Posterior vena cava (tissue), 2 donors: ENCODE results near the gene MARCHF9. TPM values are rescaled to one million over a fixed set of nuclear protein-coding genes. Genes with fewer than 3 reads are reported as not detected.
"Not testable (repeated sequence)": the region's sequence is repeated elsewhere in the genome, so short reads cannot be mapped to it uniquely, and the experiment has no call there.

Experiments used
- DNase-seq: peaks from one replicate; pipeline ENCODE4 v3.0.0-alpha.2; 2020; ENCODE audit warnings: low spot score
- intact Hi-C, 2 donors: fragments of 100-400 bp; cut with DNase I; formaldehyde crosslinking; loops; one replicate each; pipeline versions ENCODE4 v1.14.1 to v1.14.2; 2022 to 2023
- long read RNA-seq, 2 donors: library from polyadenylated mRNA; unstranded; transcript quantifications; one replicate each; pipeline ENCODE4 v2.0.0, GENCODE V29; 2020 to 2021
- total RNA-seq, 2 donors: library from RNA; stranded (reverse); fragmentation: NEBNext Ultra II Directional; extraction: Animal tissue kit (Norgen Biotek cat#: 25700); gene quantifications; one replicate each; pipeline ENCODE4 v1.2.1, GENCODE V29; 2021
- donor health status: DM: yes; HTN: yes; CAD: no.
- donor health status: DM: yes; HTN: yes; CAD: no.

Gene MARCHF9, protein sequence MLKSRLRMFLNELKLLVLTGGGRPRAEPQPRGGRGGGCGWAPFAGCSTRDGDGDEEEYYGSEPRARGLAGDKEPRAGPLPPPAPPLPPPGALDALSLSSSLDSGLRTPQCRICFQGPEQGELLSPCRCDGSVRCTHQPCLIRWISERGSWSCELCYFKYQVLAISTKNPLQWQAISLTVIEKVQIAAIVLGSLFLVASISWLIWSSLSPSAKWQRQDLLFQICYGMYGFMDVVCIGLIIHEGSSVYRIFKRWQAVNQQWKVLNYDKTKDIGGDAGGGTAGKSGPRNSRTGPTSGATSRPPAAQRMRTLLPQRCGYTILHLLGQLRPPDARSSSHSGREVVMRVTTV
- 1 to 10 TPM; 7.4 to 9.4 TPM for total RNA-seq
- long read RNA-seq, donor 1, partial matches to known transcripts: 0 of 4 reads
- long read RNA-seq, donor 1, other reads (novel, unspliced or antisense): 0 of 4 reads
- long read RNA-seq, donor 2, partial matches to known transcripts: 2 of 5 reads
- long read RNA-seq, donor 2, other reads (novel, unspliced or antisense): 2 of 5 reads

DNA sequence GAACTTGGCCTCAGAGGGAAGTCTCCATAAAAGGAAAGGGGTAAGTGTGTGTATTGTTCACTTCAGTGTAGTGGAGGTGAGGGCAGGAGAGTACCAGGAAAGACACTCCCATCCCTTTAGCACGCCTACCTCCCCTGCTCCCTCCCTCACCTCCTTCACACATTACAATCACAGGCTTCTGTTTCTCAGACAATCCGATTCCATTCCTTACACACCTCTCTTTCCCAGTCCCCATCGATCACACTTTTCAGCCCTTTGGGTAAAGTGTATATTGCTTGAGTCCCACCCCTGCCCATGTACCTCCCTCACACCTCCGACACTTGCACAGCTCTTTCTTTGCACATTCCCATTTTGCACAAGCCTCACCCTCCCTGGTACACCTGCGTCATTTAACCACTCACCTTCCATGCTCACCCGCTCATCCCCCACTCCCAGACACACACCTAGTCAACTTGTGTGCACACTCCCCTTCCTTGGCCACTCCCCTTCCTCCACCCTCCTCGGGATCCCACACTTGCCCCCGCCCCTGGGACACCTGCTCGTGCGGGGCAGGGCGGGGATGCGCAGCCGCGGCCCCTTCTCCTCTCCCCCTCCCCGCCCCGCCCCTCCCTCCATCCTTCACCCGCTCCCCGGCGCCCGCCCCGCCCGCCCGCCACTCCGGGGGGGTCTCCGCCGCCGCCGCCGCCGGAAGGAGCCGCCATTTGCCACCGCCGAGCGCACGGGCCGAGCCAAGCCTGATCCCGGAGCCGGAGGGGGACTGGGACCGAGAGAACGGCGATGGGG is at the start of gene MARCHF9:
MARCHF9 (plus strand) TSS at position 693 of the 783 bp plus-strand sequence. CDS start 426 bp downstream, outside the sequence.
- intact Hi-C loops: loop anchor here in 1 of 2 donors (1.0 kb wide), 1 partner anchor 142 kb away; no protein-coding TSS in a partner anchor
- no peak for DNase-seq

DNA sequence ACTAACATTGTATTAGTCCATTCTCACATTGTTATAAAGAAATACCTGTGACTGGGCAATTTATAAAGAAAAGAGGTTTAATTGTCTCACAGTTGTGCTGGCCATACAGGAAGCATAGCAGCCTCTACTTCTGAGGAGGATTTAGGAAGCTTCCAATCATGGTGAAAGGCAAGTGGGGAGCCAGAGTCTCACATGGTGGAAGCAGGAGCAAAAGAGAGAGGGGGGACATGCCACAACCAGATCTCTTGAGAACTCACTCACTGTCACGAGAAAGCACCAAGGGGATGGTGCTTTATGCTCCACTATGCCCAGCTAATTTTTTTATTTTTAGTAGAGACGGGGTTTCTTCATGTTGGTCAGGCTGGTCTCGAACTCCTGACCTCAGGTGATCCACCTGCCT is 47.7 kb upstream of the MARCHF9 start:
- intact Hi-C loops: no loop called here

GRCh38 chr12:57708296-57708695 is 46.6 kb upstream of the MARCHF9 start:
- DNase-seq: no peak
- intact Hi-C loops: no loop called here

More for the DNA sequence above, 47.7 kb upstream of the MARCHF9 start:
- no peak for DNase-seq

DNA sequence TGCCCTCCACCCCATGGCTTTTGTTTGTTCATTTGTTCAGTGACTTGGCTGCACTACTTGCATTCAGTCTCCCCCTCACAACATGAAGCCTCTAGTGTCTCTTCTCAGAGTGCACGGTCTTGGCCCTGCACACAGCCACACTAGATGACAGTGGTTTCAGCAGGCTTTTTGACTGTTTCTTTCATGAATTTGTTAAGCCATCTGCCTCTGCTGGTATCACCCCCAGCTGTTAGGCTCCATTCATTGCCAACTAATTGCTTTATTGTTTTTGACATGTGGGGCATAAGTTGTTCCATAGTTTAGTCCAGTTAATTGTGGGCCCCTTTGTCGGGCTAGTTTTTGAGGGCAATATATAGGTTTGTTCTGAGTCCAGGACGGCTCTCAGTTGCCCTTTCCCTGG is 42.2 kb upstream of the MARCHF9 start:
- intact Hi-C loops: no loop called here
- DNase-seq: no peak

- no peak for DNase-seq
- intact Hi-C loops: no loop called here
Measured at GRCh38 chr12:57713209-57713608, 41.7 kb upstream of the MARCHF9 start.

- DNase-seq, intact Hi-C loops: not testable (repeated sequence)
Measured at GRCh38 chr12:57715036-57715748, 39.7 kb upstream of the MARCHF9 start.

DNA sequence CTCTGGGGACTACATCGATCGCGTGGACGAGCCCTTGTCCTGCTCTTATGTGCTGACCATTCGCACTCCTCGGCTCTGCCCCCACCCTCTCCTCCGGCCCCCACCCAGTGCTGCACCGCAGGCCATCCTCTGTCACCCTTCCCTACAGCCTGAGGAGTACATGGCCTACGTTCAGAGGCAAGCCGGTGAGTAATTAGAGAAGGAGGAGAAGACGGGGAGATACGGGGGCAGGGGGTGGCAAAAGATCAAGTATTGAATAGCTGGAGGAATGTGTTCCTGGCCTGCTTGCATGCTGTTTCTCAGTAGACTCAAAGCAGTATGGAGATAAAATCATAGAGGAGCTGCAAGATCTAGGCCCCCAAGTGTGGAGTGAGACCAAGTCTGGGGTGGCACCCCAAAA is 39.1 kb upstream of the MARCHF9 start:
- intact Hi-C loops: no loop called here
- no peak for DNase-seq

- intact Hi-C loops: no loop called here
- DNase-seq: no peak
Measured at GRCh38 chr12:57716305-57716704, 38.6 kb upstream of the MARCHF9 start.

GRCh38 chr12:57717131-57717530 is 37.8 kb upstream of the MARCHF9 start:
- intact Hi-C loops: no loop called here
- DNase-seq: no peak

DNA sequence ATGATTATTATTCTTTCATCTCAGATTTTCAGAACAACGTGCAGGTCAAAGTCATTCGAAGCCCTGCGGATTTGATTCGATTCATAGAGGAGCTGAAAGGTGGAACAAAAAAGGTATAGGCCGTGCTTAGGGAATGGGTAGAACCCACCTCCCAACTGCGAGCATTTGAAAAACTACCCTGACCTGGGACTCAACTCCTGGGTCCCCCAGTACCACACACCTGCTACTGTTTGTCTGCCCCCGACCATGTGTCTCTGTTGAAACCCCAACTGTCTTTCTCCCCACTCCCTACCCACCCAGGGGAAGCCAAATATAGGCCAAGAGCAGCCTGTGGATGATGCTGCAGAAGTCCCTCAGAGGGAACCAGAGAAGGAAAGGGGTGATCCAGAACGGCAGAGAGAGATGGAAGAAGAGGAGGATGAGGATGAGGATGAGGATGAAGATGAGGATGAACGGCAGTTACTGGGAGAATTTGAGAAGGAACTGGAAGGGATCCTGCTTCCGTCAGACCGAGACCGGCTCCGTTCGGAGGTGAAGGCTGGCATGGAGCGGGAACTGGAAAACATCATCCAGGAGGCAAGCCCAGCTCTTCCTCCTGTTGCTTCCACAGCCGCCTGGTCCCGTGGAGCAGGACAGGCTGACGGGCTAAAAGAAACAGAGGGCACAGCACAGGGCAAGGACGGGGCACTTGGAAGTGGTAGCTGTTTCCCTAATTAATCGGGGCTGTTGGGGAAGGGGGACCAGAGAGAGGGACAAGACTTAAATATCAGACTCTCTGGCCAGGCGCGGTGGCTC is 36.9 kb upstream of the MARCHF9 start:
- intact Hi-C loops: no loop called here
- no peak for DNase-seq

- intact Hi-C loops: no loop called here
- DNase-seq: no peak
Measured at GRCh38 chr12:57718641-57719528, 36.0 kb upstream of the MARCHF9 start.

- intact Hi-C loops: no loop called here
Measured at GRCh38 chr12:57719777-57720605, 34.9 kb upstream of the MARCHF9 start.

GRCh38 chr12:57720606-57721595 is 34.0 kb upstream of the MARCHF9 start:
- DNase-seq: no peak
- intact Hi-C loops: no loop called here

More at GRCh38 chr12:57719777-57720605, 34.9 kb upstream of the MARCHF9 start:
- DNase-seq: no peak

DNA sequence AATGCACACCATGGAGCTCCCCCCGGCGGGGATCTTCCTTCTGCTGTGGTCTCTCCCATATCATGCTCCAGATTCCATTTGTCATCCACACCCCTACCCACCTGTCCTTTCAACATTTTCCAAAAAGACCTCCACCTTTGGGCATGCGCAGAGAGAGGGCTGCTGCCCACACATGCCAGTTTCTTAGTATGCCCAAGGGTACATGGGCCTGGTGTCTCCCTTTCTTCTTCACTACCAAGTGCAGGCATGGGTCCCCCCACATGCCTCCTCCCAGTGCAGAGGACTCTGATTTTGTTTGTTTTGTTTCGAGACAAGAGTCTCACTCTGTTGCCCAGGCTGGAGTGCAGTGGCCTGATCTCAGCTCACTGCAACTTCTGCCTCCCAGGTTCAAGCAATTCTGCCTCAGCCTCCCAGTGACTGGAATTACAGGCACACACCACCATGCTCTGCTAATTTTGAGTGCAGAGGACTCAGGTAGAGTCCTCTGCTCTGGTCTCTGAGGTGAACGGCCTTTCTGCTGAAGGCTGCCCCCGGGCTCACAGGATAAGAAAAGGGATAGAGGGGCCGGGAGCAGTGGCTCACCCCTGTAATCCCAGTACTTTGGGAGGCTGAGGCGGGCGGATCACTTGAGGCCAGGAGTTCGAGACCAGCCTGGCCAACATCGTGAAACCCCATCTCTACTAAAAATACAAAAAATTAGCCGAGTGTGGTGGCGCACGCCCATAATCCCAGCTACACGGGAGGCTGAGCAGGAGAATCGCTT is 32.9 kb upstream of the MARCHF9 start:
- DNase-seq, intact Hi-C loops: not testable (repeated sequence)
